GM19099 (cell line): ENCODE data around the gene PROK2.

Experiments used
- POLR2A ChIP-seq: IDR thresholded peaks from 3 replicates; pipeline ENCODE4 v1.6.1; 2011; ENCODE audit warnings: low read depth; ENCODE audit not compliant: insufficient read length; ENCODE audit errors: extremely low read depth

Gene PROK2

GRCh38 chr3:71784914-71785531 is at the start of gene PROK2:
Gene PROK2, minus strand, starts transcription at chr3:71785148. Its CDS starts 96 bp downstream, at chr3:71785052.
- TF ChIP-seq POLR2A = no peak

GRCh38 chr3:71831599-71831998 is 46.7 kb upstream of the PROK2 start:
- no peak for TF ChIP-seq POLR2A

GRCh38 chr3:71825551-71826283 is 40.8 kb upstream of the PROK2 start:
- TF ChIP-seq POLR2A = no peak

- no peak for TF ChIP-seq POLR2A
Observed at GRCh38 chr3:71821116-71821515, 36.2 kb upstream of the PROK2 start.

- TF ChIP-seq POLR2A = no peak
Observed at GRCh38 chr3:71817262-71817661, 32.3 kb upstream of the PROK2 start.

GRCh38 chr3:71816767-71817156 is 31.8 kb upstream of the PROK2 start:
- no peak for TF ChIP-seq POLR2A

GRCh38 chr3:71815340-71816067 is 30.6 kb upstream of the PROK2 start:
- no peak for TF ChIP-seq POLR2A

- no peak for TF ChIP-seq POLR2A
Observed at GRCh38 chr3:71813704-71814103, 28.8 kb upstream of the PROK2 start.

GRCh38 chr3:71813073-71813472 is 28.1 kb upstream of the PROK2 start:
- no peak for TF ChIP-seq POLR2A

- TF ChIP-seq POLR2A = no peak
Observed at GRCh38 chr3:71810056-71810455, 25.1 kb upstream of the PROK2 start.

GRCh38 chr3:71809321-71810026 is 24.5 kb upstream of the PROK2 start:
- TF ChIP-seq POLR2A = no peak

GRCh38 chr3:71806736-71807135 is 21.8 kb upstream of the PROK2 start:
- no peak for TF ChIP-seq POLR2A

GRCh38 chr3:71805691-71806090 is 20.7 kb upstream of the PROK2 start:
- no peak for TF ChIP-seq POLR2A

GRCh38 chr3:71805199-71805598 is 20.3 kb upstream of the PROK2 start:
- no peak for TF ChIP-seq POLR2A

GRCh38 chr3:71803248-71803647 is 18.3 kb upstream of the PROK2 start:
- no peak for TF ChIP-seq POLR2A
